HCT116 (cell line): Measurements from ENCODE around the gene SACM1L.

ENCODE experiments used
- CBX3 ChIP-seq: IDR thresholded peaks from 2 replicates; pipeline ENCODE4 v1.6.1; 2012; ENCODE audit warnings: low read depth
- CEBPB ChIP-seq: IDR thresholded peaks from 2 replicates; pipeline ENCODE4 v1.6.1; 2012; ENCODE audit warnings: low read depth
- CTCF ChIP-seq, 3 experiments: fragments of 200-600 bp in 1 of 3; sonication (generic) in 1 of 3; IDR thresholded peaks in 2 of 3; conservative IDR thresholded peaks in 1 of 3; 2 replicates each; pipeline ENCODE4 v1.5.1; 2012 to 2017; ENCODE audit warnings: low read depth in 2 of 3, low read length in 2 of 3, antibody characterized with exemption in 1 of 3, borderline replicate concordance in 1 of 3, control low read depth in 1 of 3, mild to moderate bottlenecking in 1 of 3, mixed read lengths in 1 of 3, mixed run types in 1 of 3, moderate library complexity in 1 of 3; ENCODE audit not compliant: insufficient read depth in 1 of 3
- EGR1 ChIP-seq: IDR thresholded peaks from 2 replicates; pipeline ENCODE4 v1.6.1; 2012; ENCODE audit warnings: low read depth
- EZH2 ChIP-seq: fragments of 200-600 bp; sonication (generic); IDR thresholded peaks from 2 replicates; pipeline ENCODE4 v1.6.1; 2017; ENCODE audit warnings: antibody characterized with exemption, mixed run types
- EZH2phosphoT487 ChIP-seq: fragments of 200-600 bp; IDR thresholded peaks from 2 replicates; pipeline ENCODE4 v1.6.1; 2018; ENCODE audit warnings: antibody characterized with exemption, borderline replicate concordance
- POLR2A ChIP-seq: IDR thresholded peaks from 2 replicates; pipeline ENCODE4 v1.7.0; 2011; ENCODE audit warnings: borderline replicate concordance; ENCODE audit not compliant: insufficient read depth, insufficient read length; ENCODE audit errors: extremely low read depth
- RAD21 ChIP-seq: IDR thresholded peaks from 2 replicates; pipeline ENCODE4 v1.6.1; 2012; ENCODE audit warnings: low read depth, mild to moderate bottlenecking
- YY1 ChIP-seq: IDR thresholded peaks from 2 replicates; pipeline ENCODE4 v1.6.1; 2011; ENCODE audit warnings: low read length, low read depth, moderate library complexity, mild to moderate bottlenecking; ENCODE audit not compliant: insufficient replicate concordance; ENCODE audit errors: extremely low read depth

GRCh38 chr3:45760878-45761711, 71.9 kb downstream of the SACM1L start:
- TF ChIP-seq EZH2 = no peak
- TF ChIP-seq CTCF (IDR thresholded peaks at IDR 0.05 in 2 of 3, conservative IDR thresholded peaks at IDR 0.05 in 1 of 3; ENCODE audit: borderline replicate concordance in 1 of 3, insufficient read depth in 1 of 3, low read depth in 2 of 3, low read length in 2 of 3) = peak; percentile 86 to 89 (median 88)
- no peak for TF ChIP-seq POLR2A
- TF ChIP-seq EGR1 = no peak
- no peak for TF ChIP-seq CEBPB
- TF ChIP-seq RAD21 = peak; percentile 96
- no peak for TF ChIP-seq EZH2phosphoT487
- TF ChIP-seq YY1 = no peak
- TF ChIP-seq CBX3 = no peak
